ENCODE measurements around the gene PEX3. TPM values are rescaled to one million over a fixed set of nuclear protein-coding genes. Genes with fewer than 3 reads are reported as not detected.

The PEX3 gene
- total RNA-seq, 1 experiment from 2014 or later: 17.9 TPM

DNA sequence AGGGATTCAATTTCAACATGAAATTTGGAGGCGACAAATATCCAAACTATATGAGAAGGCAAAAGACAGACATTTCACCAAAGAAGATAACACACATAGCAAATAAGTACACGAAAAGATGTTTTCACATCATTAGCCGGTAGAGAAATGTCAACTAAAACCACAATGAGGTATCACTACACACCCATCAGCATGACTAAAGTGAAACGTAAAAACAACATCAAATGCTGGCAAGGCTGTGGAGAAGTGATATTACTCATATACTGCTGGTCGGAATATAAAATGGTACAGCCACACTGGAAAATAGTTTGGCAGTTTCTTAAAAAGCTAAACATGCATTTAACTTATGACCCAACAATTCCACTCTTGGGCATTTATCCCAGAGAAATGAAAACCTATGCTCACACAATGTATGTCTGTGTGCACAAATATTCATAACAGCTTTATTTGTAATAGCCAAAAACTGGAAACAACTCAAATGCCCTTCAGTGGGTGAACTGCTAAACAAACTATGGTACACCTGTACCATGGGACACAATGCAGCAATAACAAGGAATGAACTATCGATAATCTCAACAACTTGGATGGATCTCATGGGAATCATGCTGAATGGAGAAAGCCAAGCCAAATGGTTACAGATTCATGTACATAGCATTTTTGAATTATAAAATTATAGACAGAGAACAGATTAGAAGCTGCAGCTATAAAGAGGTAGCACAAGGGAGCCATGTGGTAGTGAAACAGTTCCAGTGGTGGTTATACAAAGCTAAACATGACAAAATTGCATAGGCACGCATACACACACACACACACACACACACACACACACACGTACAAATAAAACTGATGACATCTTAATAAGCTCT lies 8.7 kb upstream of the PEX3 start:
- Mint-ChIP-seq H3K27me3 (ENCODE audit: low read depth) (no peaks in the 10 kb centered on the region), H3K9me3 (no peaks in the 10 kb centered on the region), H3K27ac (no peak overlapping the region), H3K36me3 (ENCODE audit: insufficient read depth in 1 of 3, low read depth in 3 of 3) (peaks cover 6 to 32% (median 15%) of the 10 kb centered on the region in 3 experiments; a peak in 5 of 7 replicates), H3K4me3 (no peak overlapping the region), H3K4me1 (peaks cover 10% of the 10 kb centered on the region in 2 experiments)
- 0 out of 2 replicates have a peak, but pooled peaks cover 2% of the 10 kb centered on the region for H3K79me2 ChIP-seq (ENCODE audit: insufficient read depth, low read length)
- no peak overlapping the region for H3K4me2 ChIP-seq (ENCODE audit: insufficient read depth, insufficient read length, low read length)
- H3K23me2 ChIP-seq (ENCODE audit: insufficient read length, low read depth, low read length, poor library complexity, severe bottlenecking): no peaks in the 10 kb centered on the region
- H3K9me3 ChIP-seq (ENCODE audit: control insufficient read depth, low read depth, low read length): no peaks in the 10 kb centered on the region
- H3K18ac ChIP-seq (ENCODE audit: insufficient read length, low read depth, low read length): no peak overlapping the region
- H4K5ac ChIP-seq (ENCODE audit: insufficient read length, low read depth, low read length): no peak overlapping the region
- H3K56ac ChIP-seq (ENCODE audit: insufficient read length, low read depth, low read length): no peak overlapping the region
- H2AK5ac ChIP-seq (ENCODE audit: insufficient read length, low read length): no peak overlapping the region
- no peak overlapping the region for H3K27ac ChIP-seq (ENCODE audit: insufficient read length, low read depth, low read length)
- no peak for DNase-seq
- H3K4ac ChIP-seq (ENCODE audit: low read depth, low read length): no peak overlapping the region
- no peak overlapping the region for H3K14ac ChIP-seq (ENCODE audit: insufficient read depth, low read length)
- no peak overlapping the region for H2BK15ac ChIP-seq (ENCODE audit: low read depth, low read length)
- H4K20me1 ChIP-seq (ENCODE audit: control insufficient read depth, insufficient read depth, insufficient read length): no peaks in the 10 kb centered on the region
- H3K27me3 ChIP-seq (ENCODE audit: insufficient read depth, low read length): no peaks in the 10 kb centered on the region
- TF ChIP-seq, protein P1, sequence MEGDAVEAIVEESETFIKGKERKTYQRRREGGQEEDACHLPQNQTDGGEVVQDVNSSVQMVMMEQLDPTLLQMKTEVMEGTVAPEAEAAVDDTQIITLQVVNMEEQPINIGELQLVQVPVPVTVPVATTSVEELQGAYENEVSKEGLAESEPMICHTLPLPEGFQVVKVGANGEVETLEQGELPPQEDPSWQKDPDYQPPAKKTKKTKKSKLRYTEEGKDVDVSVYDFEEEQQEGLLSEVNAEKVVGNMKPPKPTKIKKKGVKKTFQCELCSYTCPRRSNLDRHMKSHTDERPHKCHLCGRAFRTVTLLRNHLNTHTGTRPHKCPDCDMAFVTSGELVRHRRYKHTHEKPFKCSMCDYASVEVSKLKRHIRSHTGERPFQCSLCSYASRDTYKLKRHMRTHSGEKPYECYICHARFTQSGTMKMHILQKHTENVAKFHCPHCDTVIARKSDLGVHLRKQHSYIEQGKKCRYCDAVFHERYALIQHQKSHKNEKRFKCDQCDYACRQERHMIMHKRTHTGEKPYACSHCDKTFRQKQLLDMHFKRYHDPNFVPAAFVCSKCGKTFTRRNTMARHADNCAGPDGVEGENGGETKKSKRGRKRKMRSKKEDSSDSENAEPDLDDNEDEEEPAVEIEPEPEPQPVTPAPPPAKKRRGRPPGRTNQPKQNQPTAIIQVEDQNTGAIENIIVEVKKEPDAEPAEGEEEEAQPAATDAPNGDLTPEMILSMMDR (conservative IDR thresholded peaks at IDR 0.05): no peak
- no peak overlapping the region for H3K9ac ChIP-seq (ENCODE audit: extremely low read depth, insufficient read length, low read length)
- no peaks in the 10 kb centered on the region for H3K79me1 ChIP-seq (ENCODE audit: insufficient read depth, low read depth, low read length, poor library complexity, severe bottlenecking)
- no peak overlapping the region for H2BK120ac ChIP-seq (ENCODE audit: low read depth, low read length, poor library complexity, severe bottlenecking)
- WGBS (ENCODE audit: extremely low coverage, insufficient read length, low lambda C conversion rate): no CpG with 5 or more reads among the region's 8 CpGs
- H2BK20ac ChIP-seq (ENCODE audit: low read depth, low read length, poor library complexity, severe bottlenecking): no peak overlapping the region
- H2BK12ac ChIP-seq (ENCODE audit: insufficient read length, low read depth, low read length): no peak overlapping the region
- no peak overlapping the region for H3K23ac ChIP-seq (ENCODE audit: insufficient read length, low read depth, low read length)
- no peaks in the 10 kb centered on the region for H3K4me1 ChIP-seq (ENCODE audit: insufficient read depth, low read length)
- H3T11ph ChIP-seq (ENCODE audit: low read length): no peak overlapping the region
- H4K8ac ChIP-seq (replicated peaks; ENCODE audit: insufficient read length, low read depth, low read length): no peak overlapping the region
- no peak overlapping the region for H2BK5ac ChIP-seq (ENCODE audit: insufficient read length, low read length)
- H4K91ac ChIP-seq (ENCODE audit: insufficient read length, low read depth, low read length): no peak overlapping the region
- H2AFZ ChIP-seq (ENCODE audit: low read length): no peak overlapping the region
